Mucosa of descending colon (tissue), 3 donors: ENCODE data around the gene ARHGAP5. TPM values are rescaled to one million over a fixed set of nuclear protein-coding genes. Genes with fewer than 3 reads are reported as not detected.

Experiments
- ATAC-seq: fragments of 200-7000 bp; cut with Tn5 transposase; one replicate; pipeline ENCODE4 v1.9.1; 2020; ENCODE audit warnings: mild to moderate bottlenecking, moderate library complexity
- DNase-seq, 3 donors: peaks; one replicate each; pipeline ENCODE4 v3.0.0-alpha.2; 2020
- H3K36me3 ChIP-seq: fragments of 200-600 bp; one replicate; pipeline ENCODE4 v1.8.0; 2021; ENCODE audit warnings: low read depth, mild to moderate bottlenecking
- H3K4me1 ChIP-seq: fragments of 200-600 bp; one replicate; pipeline ENCODE4 v1.8.0; 2021; ENCODE audit warnings: low read depth, mild to moderate bottlenecking
- H3K4me3 ChIP-seq: fragments of 200-600 bp; one replicate; pipeline ENCODE4 v1.8.0; 2021; ENCODE audit warnings: mild to moderate bottlenecking
- H3K9me3 ChIP-seq: fragments of 200-600 bp; one replicate; pipeline ENCODE4 v1.8.0; 2021; ENCODE audit warnings: mild to moderate bottlenecking
- intact Hi-C, 2 donors: fragments of 100-400 bp; cut with DNase I in 1 of 2; cut with micrococcal nuclease in 1 of 2; formaldehyde crosslinking; loops; one replicate each; pipeline versions ENCODE4 v1.11.0 to v1.11.1; 2022; cut with DNase I, micrococcal nuclease
- total RNA-seq, 3 donors: library from RNA; stranded (reverse); fragmentation: NEBNext Ultra II Directional in 2 of 3; extraction: Animal tissue kit (Norgen Biotek cat#: 25700) in 2 of 3; gene quantifications; one replicate each; pipeline versions ENCODE4 v1.2.1 to v1.2.4, GENCODE V29; 2021 to 2023
- TF ChIP-seq, protein P1 (sequence below): fragments of 200-600 bp; IDR thresholded peaks from one replicate; pipeline ENCODE4 v1.8.0; 2022; ENCODE audit warnings: antibody characterized with exemption, mild to moderate bottlenecking
- donor health status: DM: no; HTN: no; CAD: no; lungs with moderate emphysema.
- donor health status: DM: no; HTN: no; CAD: no.
- donor health status: DM: no; HTN: yes; CAD: no.

ARHGAP5 gene
- total RNA-seq, 3 donors from 2014 or later = 94.7 to 203 (median 106) TPM

GRCh38 chr14:32070282-32070681 is 6.8 kb upstream of the ARHGAP5 start:
- peaks cover 10% of the 10 kb centered on the region for H3K4me1 ChIP-seq
- no peak overlapping the region for H3K4me3 ChIP-seq
- intact Hi-C loops = loop anchor here (5.0 to 10.0 kb wide), 2 partner anchors 125 to 182 kb away; no protein-coding TSS in a partner anchor
- ATAC-seq = no peak
- TF ChIP-seq, protein P1, sequence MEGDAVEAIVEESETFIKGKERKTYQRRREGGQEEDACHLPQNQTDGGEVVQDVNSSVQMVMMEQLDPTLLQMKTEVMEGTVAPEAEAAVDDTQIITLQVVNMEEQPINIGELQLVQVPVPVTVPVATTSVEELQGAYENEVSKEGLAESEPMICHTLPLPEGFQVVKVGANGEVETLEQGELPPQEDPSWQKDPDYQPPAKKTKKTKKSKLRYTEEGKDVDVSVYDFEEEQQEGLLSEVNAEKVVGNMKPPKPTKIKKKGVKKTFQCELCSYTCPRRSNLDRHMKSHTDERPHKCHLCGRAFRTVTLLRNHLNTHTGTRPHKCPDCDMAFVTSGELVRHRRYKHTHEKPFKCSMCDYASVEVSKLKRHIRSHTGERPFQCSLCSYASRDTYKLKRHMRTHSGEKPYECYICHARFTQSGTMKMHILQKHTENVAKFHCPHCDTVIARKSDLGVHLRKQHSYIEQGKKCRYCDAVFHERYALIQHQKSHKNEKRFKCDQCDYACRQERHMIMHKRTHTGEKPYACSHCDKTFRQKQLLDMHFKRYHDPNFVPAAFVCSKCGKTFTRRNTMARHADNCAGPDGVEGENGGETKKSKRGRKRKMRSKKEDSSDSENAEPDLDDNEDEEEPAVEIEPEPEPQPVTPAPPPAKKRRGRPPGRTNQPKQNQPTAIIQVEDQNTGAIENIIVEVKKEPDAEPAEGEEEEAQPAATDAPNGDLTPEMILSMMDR = no peak
- no peaks in the 10 kb centered on the region for H3K36me3 ChIP-seq
- no peak for DNase-seq
- H3K9me3 ChIP-seq = no peaks in the 10 kb centered on the region

DNA sequence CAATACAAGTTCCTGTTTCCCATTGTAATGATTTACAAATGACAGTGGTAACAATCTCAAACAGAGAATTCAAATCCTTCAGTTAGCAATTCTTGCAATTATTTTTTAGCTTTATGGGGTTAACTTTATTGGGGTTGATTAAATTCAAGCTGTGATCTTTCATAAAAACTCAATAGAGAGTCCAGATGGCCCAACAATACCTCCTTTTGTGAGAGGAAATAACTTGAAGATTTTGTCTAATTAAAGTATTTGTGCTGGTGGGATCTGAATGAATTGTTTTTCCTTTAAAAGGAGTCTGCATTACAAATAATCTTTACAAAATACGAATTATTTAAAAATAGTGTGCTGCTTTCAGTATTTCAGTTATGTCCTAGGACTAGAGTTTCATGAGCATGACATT is 4.4 kb upstream of the ARHGAP5 start:
- Histone ChIP-seq H3K4me3 (no peak overlapping the region), H3K4me1 (peaks cover 11% of the 10 kb centered on the region), H3K36me3 (no peaks in the 10 kb centered on the region), H3K9me3 (no peaks in the 10 kb centered on the region)
- no peak for DNase-seq
- TF ChIP-seq, protein P1 = no peak
- ATAC-seq = no peak
- intact Hi-C loops = loop anchor here (2.0 to 10.0 kb wide), 3 partner anchors 128 to 180 kb away; no protein-coding TSS in a partner anchor

DNA sequence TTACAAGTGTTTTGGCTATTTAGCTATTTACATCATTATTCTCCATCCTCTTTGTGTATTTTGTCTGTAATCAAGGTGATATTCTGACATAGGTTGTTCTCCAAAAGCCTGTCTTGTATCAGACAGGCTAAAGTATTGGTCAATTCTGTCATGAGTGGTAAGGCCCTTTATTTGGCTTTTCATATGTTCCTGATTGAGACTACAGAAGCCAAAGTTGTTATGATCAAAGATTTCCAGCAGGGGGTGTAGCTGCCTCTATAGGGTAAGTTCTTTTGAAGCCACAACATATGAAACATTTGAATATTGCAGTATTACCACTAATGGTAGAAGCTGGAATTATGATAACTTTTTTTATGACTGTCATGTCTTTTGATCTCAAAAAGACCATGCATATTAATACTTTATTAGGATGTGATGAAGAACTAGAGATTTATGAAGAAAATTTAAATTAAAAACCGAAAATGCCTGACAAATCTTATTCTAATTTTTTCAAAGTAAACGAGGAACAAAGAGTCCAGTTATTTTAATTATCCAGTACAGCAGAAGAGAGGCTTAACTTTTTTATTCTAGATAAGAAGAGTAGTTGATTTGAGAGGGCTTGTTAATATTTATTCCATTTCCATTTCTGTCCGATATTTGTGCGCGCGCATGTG is 3.4 kb upstream of the ARHGAP5 start:
- H3K9me3 ChIP-seq = no peaks in the 10 kb centered on the region
- H3K4me3 ChIP-seq = no peak overlapping the region
- H3K4me1 ChIP-seq = peaks cover 11% of the 10 kb centered on the region
- DNase-seq (peak in 1 of 3 donors; percentile 86), ATAC-seq (no peak)
- intact Hi-C loops = loop anchor here (2.0 to 10.0 kb wide), 3 partner anchors 129 to 179 kb away; no protein-coding TSS in a partner anchor
- H3K36me3 ChIP-seq = no peaks in the 10 kb centered on the region
- TF ChIP-seq, protein P1 = peak; percentile 47

DNA sequence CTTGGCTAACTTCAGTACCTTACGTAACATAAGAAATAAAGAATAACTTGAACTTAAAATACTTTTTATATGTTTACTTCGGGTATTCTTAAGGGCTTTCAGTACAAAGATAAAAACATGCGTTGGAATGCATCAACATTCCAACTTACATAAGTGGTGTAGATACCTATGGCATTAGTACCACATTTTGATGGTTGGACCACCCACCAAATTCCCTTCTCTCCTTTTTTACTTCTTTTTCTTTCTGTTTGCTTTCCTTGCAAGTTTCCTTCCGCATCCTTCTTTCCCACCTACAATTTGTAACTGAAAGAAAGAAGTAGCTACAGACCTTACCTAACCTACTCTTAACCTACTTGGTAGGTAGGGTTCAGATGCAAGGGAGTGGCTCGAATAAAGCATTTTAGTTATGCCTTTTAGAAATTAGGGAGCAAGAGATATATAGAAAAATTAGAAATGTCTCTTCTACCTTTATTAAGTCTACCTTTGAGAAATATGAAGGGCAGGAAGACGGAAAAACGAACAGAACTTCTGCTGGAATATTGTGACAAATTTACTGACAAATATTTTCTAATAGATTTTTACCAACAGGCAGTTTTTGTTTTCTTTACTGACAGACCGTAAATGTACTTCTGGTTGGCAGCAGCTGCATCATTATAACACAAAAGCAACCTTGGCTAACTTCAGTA is 2.1 kb upstream of the ARHGAP5 start:
- peaks cover 22% of the 10 kb centered on the region for H3K4me1 ChIP-seq
- no peak for ATAC-seq
- intact Hi-C loops = loop anchor here (5.0 to 10.0 kb wide), 2 partner anchors 130 to 177 kb away; no protein-coding TSS in a partner anchor
- no peaks in the 10 kb centered on the region for H3K36me3 ChIP-seq
- H3K4me3 ChIP-seq = no peak overlapping the region
- no peak for DNase-seq
- TF ChIP-seq, protein P1 = peak; percentile 1
- no peaks in the 10 kb centered on the region for H3K9me3 ChIP-seq

DNA sequence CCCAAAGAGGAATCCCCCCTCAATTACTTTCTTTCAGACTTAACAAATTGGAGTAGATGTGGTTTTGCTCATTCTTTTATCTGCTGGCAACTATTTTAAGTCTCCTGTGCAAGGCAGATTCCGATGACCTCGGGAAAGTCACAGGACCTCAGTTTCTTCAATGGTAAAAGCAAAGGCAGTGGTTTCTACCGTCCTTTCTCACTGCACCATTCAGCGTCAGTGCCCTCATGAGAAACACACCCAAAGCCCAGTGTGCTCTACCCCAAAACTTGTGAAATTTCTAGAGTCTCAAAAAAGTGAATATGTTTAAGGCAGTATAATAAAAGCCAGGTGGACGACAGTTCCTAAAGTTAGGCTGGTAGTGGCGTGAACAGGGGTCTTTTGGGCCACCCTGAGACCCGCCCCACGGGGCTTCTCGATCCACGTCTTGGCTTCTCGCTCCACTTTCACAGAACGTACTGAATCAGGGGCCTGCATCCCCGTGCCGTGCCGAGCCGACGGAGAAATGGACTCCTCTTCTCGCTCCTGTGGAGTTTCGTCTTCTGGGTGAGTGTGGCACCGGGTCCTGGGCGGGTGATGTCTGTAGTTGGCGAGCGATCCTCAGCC is 1.3 kb upstream of the ARHGAP5 start:
- DNase-seq (peak in 1 of 3 donors; percentile 73), ATAC-seq (peak; percentile 31)
- H3K4me3 ChIP-seq = peak overlapping the region; percentile 99
- H3K4me1 ChIP-seq = peaks cover 23% of the 10 kb centered on the region
- TF ChIP-seq, protein P1 = no peak
- intact Hi-C loops = loop anchor here in 1 of 2 donors (10.0 kb wide), 1 partner anchor 131 kb away; no protein-coding TSS in a partner anchor
- no peaks in the 10 kb centered on the region for H3K9me3 ChIP-seq
- no peaks in the 10 kb centered on the region for H3K36me3 ChIP-seq
